GM21717 (cell line): Measurements from ENCODE around the gene AKAP7.

Source experiments
- ATAC-seq: cut with Tn5 transposase; IDR thresholded peaks from one replicate; pipeline ENCODE4 v1.9.1; 2021; ENCODE audit warnings: mild to moderate bottlenecking, moderate library complexity; ENCODE audit not compliant: unreplicated experiment

Gene AKAP7

DNA sequence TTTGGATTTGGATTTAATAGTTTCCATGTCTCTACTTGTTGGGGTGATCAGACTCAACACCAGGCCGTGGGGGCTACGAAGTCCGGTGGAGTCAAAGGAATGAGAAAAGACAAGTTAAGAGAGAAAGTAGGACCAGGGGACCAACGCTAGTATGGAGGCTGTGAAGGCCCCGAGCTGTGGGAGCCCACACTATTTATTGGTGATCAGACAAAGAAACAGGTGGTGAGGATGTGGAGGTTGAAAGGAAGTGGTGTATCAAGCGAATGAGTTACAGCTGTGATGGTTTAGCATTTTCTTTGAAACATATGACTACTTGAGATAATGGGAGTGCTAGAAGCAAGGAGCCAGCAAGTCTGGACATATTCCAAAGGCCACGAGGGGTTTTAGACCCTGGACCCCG lies 62.4 kb downstream of the AKAP7 start:
- no peak for ATAC-seq

DNA sequence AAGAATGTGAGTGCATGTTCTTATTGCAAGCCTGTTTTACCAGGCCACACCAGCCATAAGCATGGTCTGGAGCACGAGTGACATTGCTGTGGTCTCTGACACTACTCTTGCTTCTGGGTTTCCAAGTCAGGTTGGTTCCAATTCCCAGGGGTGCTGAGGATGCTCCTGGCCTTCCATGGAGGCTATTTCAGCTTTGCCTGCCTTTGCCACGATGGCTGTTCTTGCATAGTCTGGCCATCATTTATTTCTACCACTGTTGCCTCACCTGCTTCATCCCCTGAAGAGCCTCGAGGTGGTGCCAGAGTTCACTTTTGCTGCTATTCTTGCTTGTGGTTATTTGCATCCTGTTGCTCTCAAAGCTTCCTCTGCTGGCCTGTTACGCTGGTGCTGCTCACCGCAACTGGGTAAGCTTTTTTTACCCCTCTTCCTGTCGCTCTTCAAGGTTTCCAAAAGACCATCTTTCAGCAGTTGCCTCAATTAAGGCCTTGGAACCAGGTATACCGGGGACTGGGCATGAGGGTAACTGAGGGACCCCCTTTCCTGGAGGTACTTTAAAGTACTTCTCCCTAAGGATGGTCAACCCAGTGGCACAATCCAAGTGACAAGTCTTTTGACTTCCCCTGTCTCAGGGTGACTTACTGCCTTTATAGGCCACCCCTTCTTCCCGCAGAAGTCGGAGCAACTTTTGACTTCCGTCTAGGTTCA lies 64.5 kb downstream of the AKAP7 start:
- ATAC-seq: peak; percentile 100

DNA sequence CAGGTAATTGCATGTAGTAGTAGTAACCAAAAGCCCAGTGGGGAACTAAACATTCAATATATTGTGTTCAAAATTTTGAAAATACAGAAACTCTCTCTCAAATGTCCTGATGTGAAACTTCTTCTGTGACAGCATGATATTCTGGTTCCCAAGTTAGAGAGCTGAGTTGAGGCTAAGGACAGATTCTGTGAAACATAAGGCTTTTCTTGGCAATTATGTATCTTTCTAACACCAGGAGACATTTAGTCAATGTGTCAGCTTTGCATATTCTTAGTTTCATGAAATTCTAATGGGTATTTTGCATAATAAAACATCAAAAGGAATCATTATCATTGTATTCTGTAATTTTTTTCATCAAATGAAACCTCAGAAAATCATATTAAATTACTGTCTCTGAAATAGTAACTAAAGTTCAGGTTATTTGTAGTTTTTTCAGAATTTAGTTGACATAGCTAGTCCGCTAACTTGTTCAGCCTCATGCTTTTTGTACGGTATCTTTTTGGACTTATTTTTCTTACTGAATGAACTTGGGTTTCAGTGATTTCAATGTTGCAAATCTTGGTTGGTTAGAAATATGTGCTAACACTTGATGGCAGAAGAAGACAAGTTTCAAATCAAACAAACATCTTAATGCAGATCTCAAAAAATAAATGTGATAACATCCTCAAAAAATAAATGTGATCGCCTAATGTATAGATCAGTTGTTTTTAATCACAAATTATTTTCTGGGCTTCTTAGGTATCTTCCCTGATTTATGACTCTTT lies 70.4 kb downstream of the AKAP7 start:
- ATAC-seq: no peak

DNA sequence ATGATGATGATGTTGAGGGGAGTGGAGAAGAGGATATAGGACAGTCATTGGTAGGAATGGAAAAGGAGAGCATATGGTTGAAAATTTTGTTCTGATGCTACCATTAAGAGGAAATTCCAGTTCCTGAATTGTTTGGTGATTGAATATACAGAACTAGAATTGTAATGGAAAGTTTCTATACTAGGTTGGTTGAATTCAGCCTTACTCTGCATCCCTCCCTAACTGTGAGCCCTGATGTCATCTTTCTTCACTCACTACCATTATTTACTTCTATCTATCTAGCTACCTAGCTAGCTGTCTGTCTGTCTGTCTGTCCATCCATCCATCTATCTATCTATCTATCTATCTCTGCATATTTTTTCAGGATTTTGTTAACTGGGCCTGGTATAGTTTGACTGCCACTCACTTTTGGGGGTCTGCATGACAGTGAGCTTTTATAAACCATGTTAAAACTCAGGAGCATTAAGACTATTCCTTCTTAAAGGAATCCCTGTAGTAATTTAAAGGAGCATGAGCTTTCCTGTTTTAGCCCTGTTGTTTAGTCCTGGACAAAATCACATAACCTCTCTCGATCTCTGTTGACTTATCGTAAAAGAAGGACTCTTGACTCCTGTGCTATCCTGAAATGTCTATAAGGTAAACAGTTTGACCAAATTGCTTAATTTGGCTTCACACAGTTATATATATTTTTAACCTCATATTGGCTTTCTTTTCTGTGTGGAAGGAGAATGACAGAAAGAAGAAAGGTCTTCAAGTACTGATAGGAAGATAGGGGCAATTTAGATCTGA lies 71.4 kb downstream of the AKAP7 start:
- no peak for ATAC-seq

DNA sequence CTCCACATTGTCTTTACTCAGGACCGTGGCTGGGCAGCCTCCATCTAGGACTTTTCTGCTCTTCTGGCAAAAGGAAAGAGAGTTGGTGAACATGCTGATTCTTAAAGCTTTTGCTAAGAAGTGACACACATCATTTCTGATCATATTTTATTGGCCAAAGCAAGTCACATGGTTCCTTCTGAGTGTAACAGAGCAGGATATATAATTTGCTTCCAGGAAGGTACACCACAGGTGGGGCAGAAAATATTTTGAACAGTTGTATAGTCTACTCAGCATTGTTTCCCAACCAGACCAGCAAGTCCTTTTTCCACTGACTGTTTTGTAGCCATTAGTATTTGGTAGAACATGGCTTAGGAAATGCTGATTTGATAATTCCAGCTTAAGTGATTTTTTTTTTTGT lies 73.5 kb downstream of the AKAP7 start:
- no peak for ATAC-seq

DNA sequence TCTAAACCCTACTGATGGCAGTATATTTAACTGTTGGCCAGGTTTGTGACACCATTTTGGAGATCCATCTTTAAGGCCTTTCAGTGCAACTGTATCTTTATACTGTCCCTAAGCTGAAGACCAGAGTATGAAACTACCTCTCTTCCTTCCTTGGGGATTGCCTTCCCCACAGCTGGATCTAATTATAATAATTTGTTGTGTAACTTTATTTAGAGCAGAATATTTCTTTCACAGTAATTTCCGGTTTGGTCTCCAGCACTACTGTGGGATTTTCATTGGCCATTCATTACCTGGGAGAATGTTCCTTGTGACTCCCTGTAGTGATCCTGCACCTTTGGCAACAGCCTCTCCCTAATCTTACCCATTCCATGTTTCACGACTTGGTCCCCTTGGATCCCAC lies 75.2 kb downstream of the AKAP7 start:
- ATAC-seq: no peak

DNA sequence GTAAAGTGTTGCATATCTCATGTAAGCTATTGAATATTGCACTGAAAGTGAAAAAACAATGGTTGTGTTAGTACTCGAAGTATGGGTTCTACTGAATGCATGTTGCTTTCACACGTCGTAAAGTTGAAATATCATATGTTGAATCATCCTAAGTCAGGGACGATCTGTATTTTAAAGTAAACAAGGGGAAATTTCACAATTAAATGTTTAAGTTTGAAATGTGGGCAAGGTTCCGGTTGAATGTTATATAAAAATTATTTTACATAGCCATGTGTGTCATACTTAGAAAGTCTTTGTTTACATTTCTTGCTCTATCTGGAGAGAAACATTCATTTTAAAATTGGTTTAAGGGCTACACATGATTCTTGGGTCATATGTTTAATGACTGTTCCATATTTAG lies 76.8 kb downstream of the AKAP7 start:
- no peak for ATAC-seq

DNA sequence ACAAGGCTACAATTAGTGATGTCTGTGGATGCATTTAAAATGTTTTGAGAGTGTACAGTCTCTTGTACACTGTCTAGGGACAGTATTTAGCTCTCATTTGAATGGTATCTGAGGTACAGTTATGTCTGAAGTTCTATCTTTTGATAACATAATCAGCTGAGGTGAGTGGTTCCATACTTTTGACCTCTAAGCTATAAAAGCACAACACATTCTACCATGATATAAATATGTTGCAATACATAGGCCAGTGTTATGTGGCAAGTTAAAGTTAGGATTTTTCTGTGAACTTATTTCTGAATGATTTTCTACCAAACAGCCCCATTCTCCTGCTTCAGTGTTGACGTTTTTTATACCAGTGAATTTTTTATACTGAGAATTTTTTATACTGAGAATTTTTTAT lies 77.6 kb downstream of the AKAP7 start:
- no peak for ATAC-seq

DNA sequence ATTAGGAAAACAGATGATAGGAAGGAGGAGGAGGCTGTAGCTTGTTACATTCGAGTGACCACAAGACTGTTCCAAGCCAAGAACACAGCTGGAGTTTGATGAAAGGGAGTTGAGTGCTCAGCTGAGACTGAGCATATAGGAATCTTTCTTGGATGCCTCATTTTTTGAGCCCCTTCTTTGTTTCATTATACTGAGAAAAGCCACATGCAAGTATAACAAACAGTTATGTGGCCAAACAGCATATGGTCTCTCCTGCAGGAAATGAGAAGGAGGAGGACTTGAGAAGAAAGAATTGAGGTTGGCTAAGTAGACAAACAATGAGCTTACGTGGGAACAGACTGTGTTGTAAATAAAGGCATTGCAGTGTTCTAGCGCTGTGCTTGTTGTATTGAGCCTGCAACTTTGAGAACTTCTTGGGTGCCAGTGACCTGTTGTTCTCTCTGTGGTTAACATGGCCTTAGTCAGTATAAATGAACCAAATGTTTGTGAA lies 78.3 kb downstream of the AKAP7 start:
- no peak for ATAC-seq

DNA sequence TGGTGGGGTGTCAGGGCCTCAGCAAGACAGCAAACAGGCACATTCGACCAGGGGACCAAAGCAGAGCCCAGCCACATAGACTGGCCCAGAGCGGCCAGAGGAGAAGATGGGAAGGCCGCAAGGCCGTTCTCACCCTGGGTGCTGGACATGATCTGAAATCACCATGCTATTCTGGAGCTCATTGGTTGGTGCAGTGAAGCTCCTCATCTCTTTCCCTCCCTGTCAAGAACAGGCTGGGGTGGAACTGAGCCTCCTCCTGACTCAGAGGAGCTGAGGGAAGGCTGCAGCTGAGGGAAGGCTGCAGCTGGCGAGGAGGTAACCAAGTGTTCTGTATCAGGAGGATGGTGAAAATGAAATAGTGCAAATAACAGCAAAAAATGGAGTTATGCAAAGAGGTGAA lies 80.0 kb downstream of the AKAP7 start:
- ATAC-seq: no peak

DNA sequence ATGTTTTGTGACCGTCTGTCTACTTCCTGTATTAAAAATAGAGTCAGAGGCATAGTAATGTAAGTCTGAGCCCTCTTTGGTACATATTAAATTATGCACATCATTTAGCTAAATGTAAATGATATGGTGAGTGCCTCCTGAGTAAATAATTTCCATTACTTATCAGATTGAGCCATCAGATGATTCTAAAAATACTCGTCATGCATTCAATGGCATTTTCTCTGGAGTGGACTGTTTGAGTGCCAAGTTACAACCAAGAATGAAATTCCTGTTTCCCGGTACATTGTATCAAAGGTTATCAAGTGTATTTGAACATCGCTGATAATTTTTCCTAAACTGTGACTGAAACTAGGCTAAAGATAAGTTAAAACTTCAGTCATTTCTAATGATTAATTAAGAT lies 81.0 kb downstream of the AKAP7 start:
- ATAC-seq: no peak

DNA sequence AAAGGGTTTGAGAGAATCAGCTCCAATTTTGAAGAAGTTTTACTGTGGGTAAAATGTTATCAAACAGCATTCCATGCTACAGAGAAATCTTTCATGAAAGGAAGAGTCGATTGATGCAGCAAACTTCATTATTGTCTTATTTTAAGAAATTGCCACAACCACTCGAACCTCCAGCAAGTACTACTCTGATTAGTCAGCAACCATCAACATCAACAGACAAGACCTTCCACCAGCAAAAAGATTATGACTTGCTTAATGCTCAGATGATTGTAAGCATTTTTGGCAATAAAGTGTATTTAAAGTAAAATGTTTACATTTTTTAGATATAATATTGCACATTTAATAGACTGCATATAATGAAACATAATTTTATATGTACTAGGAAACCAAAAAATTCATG lies 87.5 kb downstream of the AKAP7 start:
- ATAC-seq: no peak

DNA sequence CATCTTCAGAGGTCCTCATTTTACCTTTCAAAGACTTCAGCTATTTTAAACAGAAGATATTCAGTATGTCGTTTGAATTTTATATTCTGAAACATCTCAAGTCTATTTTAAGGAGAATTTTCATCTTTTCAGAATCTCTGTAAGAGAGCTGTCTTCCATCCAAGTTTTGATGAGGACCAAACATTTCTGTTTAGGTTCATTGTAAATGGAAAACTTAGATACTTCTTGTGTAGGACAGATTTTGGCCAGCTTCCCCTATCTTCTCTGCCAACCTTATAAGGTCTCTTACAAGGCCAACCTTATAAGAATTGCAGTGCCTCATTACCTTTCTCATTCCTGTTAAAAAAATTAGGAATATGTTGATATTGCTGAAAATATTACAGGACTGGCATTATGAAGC lies 88.1 kb downstream of the AKAP7 start:
- no peak for ATAC-seq

DNA sequence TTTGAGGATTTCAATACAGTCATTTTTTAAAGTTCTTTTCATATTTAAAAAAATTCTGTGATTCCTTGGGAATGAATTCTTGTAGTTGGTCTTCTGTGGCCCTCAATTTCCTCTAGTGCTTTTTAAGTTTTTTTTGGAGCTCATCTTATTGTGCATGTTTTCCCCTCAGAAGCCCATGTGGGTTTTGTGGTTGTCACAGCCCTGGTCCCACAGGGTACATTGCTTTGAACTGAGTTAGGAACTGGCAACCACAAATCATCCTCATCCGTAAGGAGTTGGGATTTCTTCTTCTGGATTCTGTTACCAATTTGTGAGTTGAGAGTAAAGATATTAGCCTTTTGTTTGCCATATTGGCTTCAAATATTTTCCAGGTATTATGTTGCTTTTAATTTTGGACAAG lies 89.9 kb downstream of the AKAP7 start:
- no peak for ATAC-seq

DNA sequence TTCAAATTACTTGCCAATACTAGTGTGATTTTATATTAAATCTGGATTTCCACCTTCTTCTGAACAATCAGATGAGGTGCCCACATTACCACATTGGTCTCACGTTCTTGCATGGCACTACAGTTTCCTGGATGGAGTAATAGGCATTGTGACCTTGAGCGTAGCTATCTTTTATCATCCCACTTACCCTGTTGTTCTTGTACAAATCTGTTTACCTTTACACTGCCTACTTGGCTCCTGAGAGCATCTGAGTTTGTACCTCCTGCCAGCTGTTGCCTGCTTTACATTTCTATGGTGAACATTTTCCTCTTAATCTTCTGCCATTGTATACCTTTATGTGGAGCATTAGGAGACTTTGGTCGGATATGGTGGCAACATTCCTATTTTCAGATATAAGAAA lies 90.7 kb downstream of the AKAP7 start:
- no peak for ATAC-seq

DNA sequence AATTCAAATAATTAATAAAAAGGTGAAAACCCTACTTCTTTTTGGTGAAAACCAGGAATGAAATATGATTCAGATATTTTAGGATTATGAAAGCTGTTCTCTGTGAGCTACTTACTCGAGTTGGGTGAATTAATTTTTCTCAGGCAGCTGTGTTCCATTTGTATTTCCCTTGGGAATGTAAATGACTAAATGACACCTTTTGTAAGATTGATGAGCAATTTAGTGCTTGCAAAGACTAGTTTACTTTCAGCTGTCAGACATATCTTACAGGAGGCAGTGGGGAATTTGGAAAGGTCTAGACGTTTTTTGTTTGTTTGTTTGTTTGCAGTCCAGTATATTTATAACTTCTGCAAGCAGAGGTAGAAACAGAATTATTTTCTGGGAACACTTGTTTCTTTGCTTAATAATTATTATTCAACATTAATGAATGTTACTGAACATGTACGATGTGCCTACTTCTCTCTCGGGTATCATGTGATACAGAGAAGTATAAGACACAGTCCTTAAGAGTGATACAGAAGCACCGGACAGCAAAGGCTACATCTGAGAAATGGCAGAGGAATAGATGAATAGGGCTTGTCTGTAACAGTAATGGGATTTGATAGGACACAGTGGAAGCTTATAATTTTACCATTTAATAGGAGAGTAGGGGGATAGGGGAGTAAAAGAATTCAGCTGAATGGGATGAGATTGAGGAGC lies 91.3 kb downstream of the AKAP7 start:
- no peak for ATAC-seq

DNA sequence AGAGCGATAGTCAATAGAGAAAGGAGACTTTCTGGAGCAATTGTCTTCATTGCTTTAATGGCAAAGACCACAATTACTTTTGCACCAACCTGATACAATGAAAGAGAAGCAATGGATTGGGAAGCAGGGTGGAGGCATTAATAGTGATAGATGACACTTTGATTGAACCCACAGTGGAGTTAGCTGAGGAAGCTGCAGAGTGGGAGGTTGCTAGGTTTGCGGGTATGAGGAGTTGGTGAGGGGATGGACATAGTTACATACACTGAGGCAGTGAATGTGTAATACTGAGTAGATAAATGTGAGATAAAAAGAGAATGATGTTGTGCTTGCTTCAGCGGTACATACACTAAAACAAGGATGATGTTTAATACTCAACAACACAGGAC lies 91.9 kb downstream of the AKAP7 start:
- ATAC-seq: no peak

DNA sequence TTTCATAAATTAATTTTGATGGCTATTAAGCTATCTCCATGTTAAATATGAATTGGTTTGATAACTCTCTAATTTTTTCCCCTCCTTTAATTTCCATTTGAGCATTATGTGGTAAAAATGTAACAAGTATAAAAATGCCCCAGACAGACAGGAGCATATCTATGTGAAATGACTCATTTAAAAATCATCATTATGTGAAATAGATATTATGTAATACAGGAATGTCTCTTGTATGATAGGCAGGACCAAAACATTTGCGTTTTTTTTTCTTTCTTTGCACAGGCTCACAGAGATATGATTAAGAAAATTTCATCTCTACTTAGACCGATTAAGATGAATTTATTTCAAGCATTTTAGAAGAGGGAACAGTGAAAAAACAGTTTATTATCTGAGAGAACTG lies 95.8 kb downstream of the AKAP7 start:
- ATAC-seq: no peak

DNA sequence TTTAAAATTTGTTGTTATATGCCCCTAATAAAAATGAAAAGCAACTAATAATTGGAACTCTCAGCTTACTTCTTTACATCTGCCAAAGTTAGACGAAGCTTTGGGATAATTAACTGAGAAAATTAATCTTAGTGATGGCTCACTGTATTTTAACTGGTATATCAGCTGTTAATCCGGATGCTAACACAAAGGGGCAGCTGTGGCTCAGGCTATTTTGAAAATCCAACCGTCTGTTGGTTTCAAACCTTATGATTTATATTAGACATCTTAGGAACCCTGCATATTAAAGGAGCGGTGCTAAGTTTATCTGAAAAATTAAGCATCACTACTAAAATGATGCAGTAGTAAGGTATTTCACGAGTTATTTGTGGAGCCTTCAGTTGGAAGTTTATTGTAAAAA lies 96.6 kb downstream of the AKAP7 start:
- no peak for ATAC-seq

DNA sequence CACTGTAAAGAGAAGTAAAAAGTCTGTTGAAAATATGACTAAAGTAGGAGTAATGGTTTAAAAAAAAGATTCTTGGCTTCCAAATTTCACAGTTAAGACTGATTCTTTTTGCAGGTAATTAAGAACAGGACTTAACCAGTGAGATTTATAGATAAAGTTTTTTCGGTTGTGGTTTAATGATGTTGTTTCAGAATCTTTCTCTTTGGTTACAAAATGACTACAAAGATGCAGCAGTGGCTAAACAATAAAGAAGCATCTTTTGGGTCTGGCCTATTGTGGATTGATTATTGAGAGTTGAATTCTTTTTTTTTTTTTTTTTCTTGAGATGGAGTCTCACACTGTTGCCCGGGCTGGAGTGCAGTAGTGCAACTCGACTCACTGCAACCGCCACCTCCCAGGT lies 109.7 kb downstream of the AKAP7 start:
- ATAC-seq: no peak

DNA sequence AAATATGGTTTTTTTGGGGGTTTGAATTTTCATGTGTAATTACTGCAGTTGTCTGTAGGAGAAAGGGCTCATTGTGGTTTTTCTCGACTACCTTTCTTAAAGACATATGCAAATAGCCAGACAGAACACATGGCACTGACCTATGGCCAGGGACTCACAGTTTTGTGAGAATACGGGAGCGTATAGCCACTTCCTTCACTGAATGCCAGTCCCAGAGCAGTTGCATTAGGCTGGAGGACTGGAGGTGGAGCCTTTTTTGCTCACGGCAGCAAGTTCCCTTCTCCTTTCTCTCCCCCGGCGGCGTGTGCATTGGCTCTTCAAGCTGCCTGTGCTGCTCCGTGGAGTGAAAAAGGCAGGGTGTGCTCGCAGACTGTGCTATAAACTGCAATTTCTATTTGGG lies 114.9 kb downstream of the AKAP7 start:
- ATAC-seq: peak; percentile 62
